ENCODE measurements around the gene ACACB. TPM values are rescaled to one million over a fixed set of nuclear protein-coding genes. Genes with fewer than 3 reads are reported as not detected.

ACACB gene
- total RNA-seq, 1 donor from 2014 or later, result 12.9 TPM

GRCh38 chr12:109277255-109277898 is 161.0 kb downstream of the ACACB start:
- H3K4me3 Mint-ChIP-seq (ENCODE audit: low read depth), result no peak overlapping the region
- no peak overlapping the region for H3K27ac Mint-ChIP-seq

GRCh38 chr12:109277899-109278762 is 161.7 kb downstream of the ACACB start:
- peaks cover 4% of the 10 kb centered on the region for H3K27me3 Mint-ChIP-seq (ENCODE audit: low read depth)
- H3K27ac Mint-ChIP-seq, result no peak overlapping the region
- no peaks in the 10 kb centered on the region for H3K9me3 Mint-ChIP-seq
- no peak for DNase-seq (ENCODE audit: low spot score)
- no peaks in the 10 kb centered on the region for H3K36me3 Mint-ChIP-seq (ENCODE audit: low read depth)
- intact Hi-C loops (cut with micrococcal nuclease), result no loop called here
- H3K4me3 Mint-ChIP-seq (ENCODE audit: low read depth), result no peak overlapping the region
- H3K4me1 Mint-ChIP-seq (ENCODE audit: low read depth), result no peaks in the 10 kb centered on the region

More at GRCh38 chr12:109277255-109277898, 161.0 kb downstream of the ACACB start:
- Mint-ChIP-seq H3K9me3 (no peaks in the 10 kb centered on the region), H3K4me1 (ENCODE audit: low read depth) (no peaks in the 10 kb centered on the region), H3K27me3 (ENCODE audit: low read depth) (peaks cover 5% of the 10 kb centered on the region), H3K36me3 (ENCODE audit: low read depth) (no peaks in the 10 kb centered on the region)
- intact Hi-C loops (cut with micrococcal nuclease), result no loop called here
- no peak for DNase-seq (ENCODE audit: low spot score)

- intact Hi-C loops (cut with micrococcal nuclease), result no loop called here
- no peaks in the 10 kb centered on the region for H3K27me3 Mint-ChIP-seq (ENCODE audit: low read depth)
- no peaks in the 10 kb centered on the region for H3K9me3 Mint-ChIP-seq
- H3K4me3 Mint-ChIP-seq (ENCODE audit: low read depth), result no peak overlapping the region
- H3K36me3 Mint-ChIP-seq (ENCODE audit: low read depth), result no peaks in the 10 kb centered on the region
- no peaks in the 10 kb centered on the region for H3K4me1 Mint-ChIP-seq (ENCODE audit: low read depth)
- H3K27ac Mint-ChIP-seq, result no peak overlapping the region
- no peak for DNase-seq (ENCODE audit: low spot score)
Observed at GRCh38 chr12:109278912-109279311, 162.5 kb downstream of the ACACB start.

- no peak overlapping the region for H3K4me3 Mint-ChIP-seq (ENCODE audit: low read depth)
- intact Hi-C loops (cut with micrococcal nuclease), result no loop called here
Observed at GRCh38 chr12:109279525-109279924, 163.1 kb downstream of the ACACB start.

GRCh38 chr12:109281452-109281851 is 165.1 kb downstream of the ACACB start:
- DNase-seq (ENCODE audit: low spot score), result no peak
- no peak overlapping the region for H3K27ac Mint-ChIP-seq
- H3K36me3 Mint-ChIP-seq (ENCODE audit: low read depth), result no peaks in the 10 kb centered on the region
- intact Hi-C loops (cut with micrococcal nuclease), result no loop called here
- H3K4me3 Mint-ChIP-seq (ENCODE audit: low read depth), result no peak overlapping the region
- H3K9me3 Mint-ChIP-seq, result no peaks in the 10 kb centered on the region
- no peaks in the 10 kb centered on the region for H3K27me3 Mint-ChIP-seq (ENCODE audit: low read depth)
- H3K4me1 Mint-ChIP-seq (ENCODE audit: low read depth), result no peaks in the 10 kb centered on the region

More at GRCh38 chr12:109279525-109279924, 163.1 kb downstream of the ACACB start:
- Mint-ChIP-seq H3K9me3 (no peaks in the 10 kb centered on the region), H3K27me3 (ENCODE audit: low read depth) (no peaks in the 10 kb centered on the region), H3K36me3 (ENCODE audit: low read depth) (no peaks in the 10 kb centered on the region), H3K27ac (no peak overlapping the region), H3K4me1 (ENCODE audit: low read depth) (no peaks in the 10 kb centered on the region)
- no peak for DNase-seq (ENCODE audit: low spot score)

GRCh38 chr12:109284392-109284791 is 168.0 kb downstream of the ACACB start:
- Mint-ChIP-seq H3K9me3 (no peaks in the 10 kb centered on the region), H3K27me3 (ENCODE audit: low read depth) (peaks cover 6% of the 10 kb centered on the region), H3K27ac (no peak overlapping the region), H3K4me3 (ENCODE audit: low read depth) (no peak overlapping the region), H3K36me3 (ENCODE audit: low read depth) (no peaks in the 10 kb centered on the region), H3K4me1 (ENCODE audit: low read depth) (no peaks in the 10 kb centered on the region)
- intact Hi-C loops (cut with micrococcal nuclease), result no loop called here
- no peak for DNase-seq (ENCODE audit: low spot score)

- H3K27ac Mint-ChIP-seq, result no peak overlapping the region
- no peaks in the 10 kb centered on the region for H3K9me3 Mint-ChIP-seq
Observed at GRCh38 chr12:109286252-109286651, 169.9 kb downstream of the ACACB start.

GRCh38 chr12:109286652-109287051 is 170.3 kb downstream of the ACACB start:
- Mint-ChIP-seq H3K4me3 (ENCODE audit: low read depth) (no peak overlapping the region), H3K4me1 (ENCODE audit: low read depth) (no peaks in the 10 kb centered on the region), H3K36me3 (ENCODE audit: low read depth) (no peaks in the 10 kb centered on the region), H3K9me3 (no peaks in the 10 kb centered on the region), H3K27me3 (ENCODE audit: low read depth) (peaks cover 14% of the 10 kb centered on the region), H3K27ac (no peak overlapping the region)
- intact Hi-C loops (cut with micrococcal nuclease), result no loop called here
- no peak for DNase-seq (ENCODE audit: low spot score)

More at GRCh38 chr12:109286252-109286651, 169.9 kb downstream of the ACACB start:
- Mint-ChIP-seq H3K36me3 (ENCODE audit: low read depth) (no peaks in the 10 kb centered on the region), H3K4me3 (ENCODE audit: low read depth) (no peak overlapping the region), H3K4me1 (ENCODE audit: low read depth) (no peaks in the 10 kb centered on the region), H3K27me3 (ENCODE audit: low read depth) (peaks cover 12% of the 10 kb centered on the region)
- intact Hi-C loops (cut with micrococcal nuclease), result no loop called here
- DNase-seq (ENCODE audit: low spot score), result no peak

- H3K4me3 Mint-ChIP-seq (ENCODE audit: low read depth), result no peak overlapping the region
- no peaks in the 10 kb centered on the region for H3K36me3 Mint-ChIP-seq (ENCODE audit: low read depth)
- DNase-seq (ENCODE audit: low spot score), result no peak
- no peak overlapping the region for H3K27ac Mint-ChIP-seq
- H3K4me1 Mint-ChIP-seq (ENCODE audit: low read depth), result no peaks in the 10 kb centered on the region
- H3K27me3 Mint-ChIP-seq (ENCODE audit: low read depth), result peaks cover 16% of the 10 kb centered on the region
- intact Hi-C loops (cut with micrococcal nuclease), result no loop called here
- H3K9me3 Mint-ChIP-seq, result no peaks in the 10 kb centered on the region
Observed at GRCh38 chr12:109287181-109287580, 170.8 kb downstream of the ACACB start.

GRCh38 chr12:109287811-109288469 is 171.6 kb downstream of the ACACB start:
- no peak for DNase-seq (ENCODE audit: low spot score)
- peaks cover 19% of the 10 kb centered on the region for H3K27me3 Mint-ChIP-seq (ENCODE audit: low read depth)
- H3K4me1 Mint-ChIP-seq (ENCODE audit: low read depth), result no peaks in the 10 kb centered on the region
- intact Hi-C loops (cut with micrococcal nuclease), result no loop called here
- H3K9me3 Mint-ChIP-seq, result no peaks in the 10 kb centered on the region
- no peak overlapping the region for H3K27ac Mint-ChIP-seq
- no peaks in the 10 kb centered on the region for H3K36me3 Mint-ChIP-seq (ENCODE audit: low read depth)
- H3K4me3 Mint-ChIP-seq (ENCODE audit: low read depth), result no peak overlapping the region

GRCh38 chr12:109288571-109288970 is 172.2 kb downstream of the ACACB start:
- Mint-ChIP-seq H3K4me1 (ENCODE audit: low read depth) (no peaks in the 10 kb centered on the region), H3K4me3 (ENCODE audit: low read depth) (no peak overlapping the region), H3K27me3 (ENCODE audit: low read depth) (peaks cover 24% of the 10 kb centered on the region), H3K9me3 (no peaks in the 10 kb centered on the region), H3K27ac (no peak overlapping the region), H3K36me3 (ENCODE audit: low read depth) (no peaks in the 10 kb centered on the region)
- intact Hi-C loops (cut with micrococcal nuclease), result no loop called here
- no peak for DNase-seq (ENCODE audit: low spot score)

- Mint-ChIP-seq H3K36me3 (ENCODE audit: low read depth) (no peaks in the 10 kb centered on the region), H3K4me3 (ENCODE audit: low read depth) (no peak overlapping the region), H3K4me1 (ENCODE audit: low read depth) (no peaks in the 10 kb centered on the region), H3K27ac (no peak overlapping the region), H3K27me3 (ENCODE audit: low read depth) (peaks cover 24% of the 10 kb centered on the region), H3K9me3 (no peaks in the 10 kb centered on the region)
- intact Hi-C loops (cut with micrococcal nuclease), result no loop called here
- DNase-seq (ENCODE audit: low spot score), result no peak
Observed at GRCh38 chr12:109289004-109289403, 172.6 kb downstream of the ACACB start.

- Mint-ChIP-seq H3K4me3 (ENCODE audit: low read depth) (no peak overlapping the region), H3K36me3 (ENCODE audit: low read depth) (no peaks in the 10 kb centered on the region), H3K27me3 (ENCODE audit: low read depth) (peaks cover 24% of the 10 kb centered on the region), H3K4me1 (ENCODE audit: low read depth) (no peaks in the 10 kb centered on the region), H3K9me3 (no peaks in the 10 kb centered on the region), H3K27ac (no peak overlapping the region)
- intact Hi-C loops (cut with micrococcal nuclease), result no loop called here
- DNase-seq (ENCODE audit: low spot score), result no peak
Observed at GRCh38 chr12:109289551-109289950, 173.2 kb downstream of the ACACB start.

Data from activated T-helper 2 cell treated with anti-CD3 and anti-CD28 coated beads, Interferon-gamma antibody, Interleukin-2, Interleukin-4, amounts not matched to agents 10 μg/mL and 5 μg/mL and 100 μg/mL, durations not matched to agents 14 hours and 24 hours and 36 hours (primary cell).